22Rv1 (cell line): Measurements from ENCODE around the gene SNX25.
A peak's percentile ranks its signal among the peaks of the same experiment; 100 is the strongest.

Source experiments
- H3K27ac ChIP-seq: fragments of 450-650 bp; 2 replicates; pipeline ENCODE4 v1.5.1; 2017
- CTCF ChIP-seq: fragments of 450-650 bp; IDR thresholded peaks from 2 replicates; pipeline ENCODE4 v1.5.1; 2017; ENCODE audit warnings: mild to moderate bottlenecking
- ZFX ChIP-seq: fragments of 450-650 bp; IDR thresholded peaks from 2 replicates; pipeline ENCODE4 v1.6.1; 2017; ENCODE audit warnings: antibody characterized with exemption, borderline replicate concordance

SNX25 gene

GRCh38 chr4:185209031-185209851 lies at the start of gene SNX25:
SNX25 (plus strand) TSS chr4:185209598; CDS start chr4:185209827, 229 bp downstream.
- H3K27ac ChIP-seq = 0 out of 2 replicates have a peak within 1 kb of the TSS, but pooled peaks have one; percentile 12
- TF ChIP-seq ZFX (no peak), CTCF (peak; percentile 28)

- no peak for TF ChIP-seq ZFX
- TF ChIP-seq CTCF = no peak
These were observed 43.8 kb upstream of the SNX25 start for GRCh38 chr4:185165605-185166063.

GRCh38 chr4:185167234-185167633 lies 42.2 kb upstream of the SNX25 start:
- no peak overlapping the region for H3K27ac ChIP-seq
- TF ChIP-seq CTCF (no peak), ZFX (no peak)

More at GRCh38 chr4:185165605-185166063, 43.8 kb upstream of the SNX25 start:
- no peak overlapping the region for H3K27ac ChIP-seq

- TF ChIP-seq CTCF = no peak
- TF ChIP-seq ZFX = no peak
- H3K27ac ChIP-seq = no peak overlapping the region
These were observed 37.9 kb upstream of the SNX25 start for GRCh38 chr4:185171373-185172071.

- no peak overlapping the region for H3K27ac ChIP-seq
- TF ChIP-seq CTCF (no peak), ZFX (no peak)
These were observed 29.9 kb upstream of the SNX25 start for GRCh38 chr4:185179488-185179887.

- TF ChIP-seq CTCF (no peak), ZFX (no peak)
- H3K27ac ChIP-seq = no peak overlapping the region
These were observed 27.2 kb upstream of the SNX25 start for GRCh38 chr4:185182239-185182638.

GRCh38 chr4:185183622-185184281 lies 25.6 kb upstream of the SNX25 start:
- TF ChIP-seq ZFX (no peak), CTCF (peak; percentile 96)
- H3K27ac ChIP-seq = no peak overlapping the region
